CD14-positive monocyte (primary cell): Measurements from ENCODE around the gene C6orf47. TPM values are rescaled to one million over a fixed set of nuclear protein-coding genes. Genes with fewer than 3 reads are reported as not detected.

Experiments used
- DNase-seq, 3 donors: peaks; one replicate each; pipeline ENCODE4 v3.0.0-alpha.2; 2011 to 2022
- H2AFZ ChIP-seq: 2 replicates; pipeline ENCODE4 v1.6.0; 2012; ENCODE audit warnings: mild to moderate bottlenecking, low read depth, low read length, inconsistent platforms; ENCODE audit not compliant: insufficient read depth, poor library complexity, severe bottlenecking
- H3K27ac ChIP-seq, 2 donors: 1 replicate in 1 of 2; 2 replicates in 1 of 2; pipeline ENCODE4 v1.5.1; 2012 to 2013; ENCODE audit warnings: low read length in 2 of 2, control low read depth in 1 of 2, inconsistent platforms in 1 of 2, low read depth in 1 of 2, mild to moderate bottlenecking in 1 of 2
- H3K27me3 ChIP-seq, 2 donors: one replicate each; pipeline versions ENCODE4 v1.6.0 to v1.6.1; 2011 to 2013; ENCODE audit warnings: low read length in 2 of 2; ENCODE audit not compliant: control insufficient read depth in 2 of 2, insufficient read depth in 2 of 2
- H3K36me3 ChIP-seq, 2 donors: replicated peaks in 1 of 2; 1 replicate in 1 of 2; 2 replicates in 1 of 2; pipeline versions ENCODE4 v1.5.1 to v1.6.1; 2012 to 2013; ENCODE audit warnings: low read length in 2 of 2, control low read depth in 1 of 2, inconsistent platforms in 1 of 2, mild to moderate bottlenecking in 1 of 2; ENCODE audit not compliant: insufficient read depth in 2 of 2, control insufficient read depth in 1 of 2
- H3K4me1 ChIP-seq, 2 donors: 1 replicate in 1 of 2; 2 replicates in 1 of 2; pipeline versions ENCODE4 v1.5.1 to v1.6.1; 2012 to 2013; ENCODE audit warnings: low read length in 2 of 2, control low read depth in 1 of 2, inconsistent platforms in 1 of 2, mild to moderate bottlenecking in 1 of 2, moderate library complexity in 1 of 2; ENCODE audit not compliant: insufficient read depth in 2 of 2, control insufficient read depth in 1 of 2
- H3K4me2 ChIP-seq: replicated peaks from 2 replicates; pipeline ENCODE3; 2012; ENCODE audit warnings: low read length, moderate library complexity, mild to moderate bottlenecking; ENCODE audit not compliant: poor library complexity, severe bottlenecking; ENCODE audit errors: extremely low read depth
- H3K4me3 ChIP-seq, 3 experiments: fragments of 200-600 bp in 1 of 3; sonication (generic) in 1 of 3; replicated peaks in 1 of 3; 1 replicate in 2 of 3; 2 replicates in 1 of 3; pipeline ENCODE4 v1.5.1; 2011 to 2013; ENCODE audit warnings: low read length in 3 of 3, mild to moderate bottlenecking in 3 of 3, control low read depth in 2 of 3, low read depth in 2 of 3, inconsistent platforms in 1 of 3, moderate library complexity in 1 of 3
- H3K79me2 ChIP-seq: 2 replicates; pipeline ENCODE4 v1.6.0; 2012; ENCODE audit warnings: mild to moderate bottlenecking, control low read depth, inconsistent platforms, low read length, moderate library complexity; ENCODE audit not compliant: insufficient read depth
- H3K9ac ChIP-seq: 2 replicates; pipeline ENCODE4 v1.6.0; 2017; ENCODE audit warnings: low read length, mild to moderate bottlenecking; ENCODE audit not compliant: insufficient read depth, poor library complexity, severe bottlenecking
- H3K9me3 ChIP-seq, 2 donors: replicated peaks in 1 of 2; 1 replicate in 1 of 2; 2 replicates in 1 of 2; pipeline versions ENCODE4 v1.5.1 to v1.6.1; 2012 to 2013; ENCODE audit warnings: low read length in 2 of 2, control low read depth in 1 of 2; ENCODE audit not compliant: control insufficient read depth in 1 of 2, insufficient read depth in 1 of 2
- H4K20me1 ChIP-seq: 2 replicates; pipeline ENCODE4 v1.6.0; 2012; ENCODE audit warnings: mild to moderate bottlenecking, low read length, control low read depth, moderate library complexity; ENCODE audit not compliant: insufficient read depth
- H3K27ac Mint-ChIP-seq, 7 donors: one replicate each; pipeline ENCODE4 v1.8.0; 2020; ENCODE audit warnings: mild to moderate bottlenecking in 7 of 7, mixed read lengths in 7 of 7, moderate library complexity in 6 of 7, inconsistent platforms in 2 of 7
- H3K27me3 Mint-ChIP-seq, 3 donors: one replicate each; pipeline ENCODE4 v1.8.0; 2021 to 2022; ENCODE audit warnings: low read depth in 3 of 3, mild to moderate bottlenecking in 3 of 3, mixed read lengths in 3 of 3, moderate library complexity in 3 of 3, inconsistent platforms in 1 of 3
- H3K36me3 Mint-ChIP-seq, 2 donors: one replicate each; pipeline ENCODE4 v1.8.0; 2020; ENCODE audit warnings: mixed read lengths in 2 of 2, inconsistent platforms in 1 of 2, mild to moderate bottlenecking in 1 of 2
- H3K4me1 Mint-ChIP-seq: one replicate; pipeline ENCODE4 v1.8.0; 2020; ENCODE audit warnings: mild to moderate bottlenecking, mixed read lengths
- H3K4me3 Mint-ChIP-seq, 2 donors: one replicate each; pipeline ENCODE4 v1.8.0; 2020; ENCODE audit warnings: mild to moderate bottlenecking in 2 of 2, mixed read lengths in 2 of 2, moderate library complexity in 1 of 2
- H3K9me3 Mint-ChIP-seq, 7 donors: one replicate each; pipeline ENCODE4 v1.8.0; 2020 to 2022; ENCODE audit warnings: mixed read lengths in 7 of 7, mild to moderate bottlenecking in 6 of 7, moderate library complexity in 6 of 7, inconsistent platforms in 2 of 7
- CTCF ChIP-seq: fragments of 200-600 bp; IDR thresholded peaks from one replicate; pipeline ENCODE4 v1.8.0; 2022; ENCODE audit warnings: antibody characterized with exemption, mild to moderate bottlenecking
- WGBS: methylation state at CpG from one replicate; pipeline ENCODE4 v1.1.5; 2013; ENCODE audit warnings: missing lambda C conversion rate; ENCODE audit not compliant: insufficient coverage; 5-methylcytosine and 5-hydroxymethylcytosine counted together
- intact Hi-C, 2 donors: fragments of 100-400 bp; cut with micrococcal nuclease; formaldehyde crosslinking; loops; one replicate each; pipeline versions ENCODE4 v1.15.0 to v1.15.1; 2023
- polyA plus RNA-seq, 3 donors: library from polyadenylated mRNA; depleted of rRNA in 1 of 3; unstranded in 2 of 3; stranded (reverse) in 1 of 3; fragments of 300-500 nt in 2 of 3; fragments of >200 nt in 1 of 3; fragmentation: Illumina TruSeq in 2 of 3; gene quantifications; 1 replicate in 2 of 3; 2 replicates in 1 of 3; pipeline ENCODE4 v1.2.3, GENCODE V29; 2012 to 2021

The C6orf47 gene
- polyA plus RNA-seq, 3 donors, result 8.0 to 23.4 (median 18.1) TPM

- Histone ChIP-seq H3K4me1 (peaks cover 20 to 26% of the 10 kb centered on the region in 2 donors), H3K79me2 (peaks cover 53% of the 10 kb centered on the region), H3K4me2 (peak overlapping the region; percentile 85), H2AFZ (peak overlapping the region; percentile 76), H3K36me3 (peaks cover 20 to 44% of the 10 kb centered on the region in 2 donors), H3K27ac (peak overlapping the region in 1 of 2 donors; percentile 96), H4K20me1 (peaks cover 34% of the 10 kb centered on the region), H3K9me3 (no peaks in the 10 kb centered on the region), H3K4me3 (peak overlapping the region; percentile 92 to 98 (median 97)), H3K27me3 (no peaks in the 10 kb centered on the region), H3K9ac (peak overlapping the region; percentile 82)
- no peak for TF ChIP-seq CTCF
- H3K4me1 Mint-ChIP-seq, result peaks cover 29% of the 10 kb centered on the region
- H3K9me3 Mint-ChIP-seq, result no peaks in the 10 kb centered on the region
- DNase-seq, result no peak
- intact Hi-C loops, result loop anchor here in 1 of 2 donors (2.0 to 5.0 kb wide), 2 partner anchors 25 to 35 kb away; partner anchors contain the start of genes CSNK2B and LY6G5B
- peak overlapping the region; percentile 99 to 100 (median 99) for H3K27ac Mint-ChIP-seq
- H3K36me3 Mint-ChIP-seq, result peaks cover 27 to 43% of the 10 kb centered on the region in 2 donors
- peaks cover 0 to 1% (median 0%) of the 10 kb centered on the region in 3 donors for H3K27me3 Mint-ChIP-seq
- 50% methylated on average over 6 of the region's 7 CpGs for WGBS
- peak overlapping the region; percentile 98 to 100 for H3K4me3 Mint-ChIP-seq
These were observed 41.3 kb upstream of the C6orf47 start for GRCh38 chr6:31701666-31702404.

- H3K4me1 ChIP-seq, result peaks cover 20 to 26% of the 10 kb centered on the region in 2 donors
- H3K4me3 ChIP-seq, result peak overlapping the region in 1 of 3 experiments; percentile 97
- no peak overlapping the region for H2AFZ ChIP-seq
- no peak overlapping the region for H3K9ac ChIP-seq
- H4K20me1 ChIP-seq, result peaks cover 34% of the 10 kb centered on the region
- H3K36me3 ChIP-seq, result peaks cover 28 to 54% of the 10 kb centered on the region in 2 donors
- peaks cover 0 to 1% (median 0%) of the 10 kb centered on the region in 3 donors for H3K27me3 Mint-ChIP-seq
- H3K4me1 Mint-ChIP-seq, result peaks cover 29% of the 10 kb centered on the region
- peak overlapping the region in 1 of 2 donors; percentile 96 for H3K27ac ChIP-seq
- peak overlapping the region in 5 of 7 donors; percentile 1 to 58 (median 38) for H3K27ac Mint-ChIP-seq
- H3K9me3 ChIP-seq, result no peaks in the 10 kb centered on the region
- H3K79me2 ChIP-seq, result peaks cover 53% of the 10 kb centered on the region
- no peaks in the 10 kb centered on the region for H3K27me3 ChIP-seq
- no peak for DNase-seq
- H3K9me3 Mint-ChIP-seq, result no peaks in the 10 kb centered on the region
- H3K4me3 Mint-ChIP-seq, result no peak overlapping the region
- WGBS, result no CpG with 5 or more reads among the region's 5 CpGs
- intact Hi-C loops, result loop anchor here in 1 of 2 donors (5.0 kb wide), 1 partner anchor 34 kb away; the partner anchor contains the start of genes CSNK2B and LY6G5B
- peaks cover 33 to 53% of the 10 kb centered on the region in 2 donors for H3K36me3 Mint-ChIP-seq
- TF ChIP-seq CTCF, result no peak
- H3K4me2 ChIP-seq, result peak overlapping the region; percentile 85
These were observed 40.3 kb upstream of the C6orf47 start for GRCh38 chr6:31700740-31701401.
